Stomach (tissue), 9 donors: ENCODE measurements around the gene LMF2. TPM values are rescaled to one million over a fixed set of nuclear protein-coding genes. Genes with fewer than 3 reads are reported as not detected.

Experiments
- DNase-seq, 2 donors: peaks; one replicate each; pipeline versions ENCODE4 v3.0.0 to v3.0.0-alpha.2; 2013 to 2019
- H3K27ac ChIP-seq, 5 donors: fragments of 200-600 bp in 4 of 5; sonication (generic) in 4 of 5; one replicate each; pipeline ENCODE4 v1.5.1; 2013 to 2019; ENCODE audit warnings: mild to moderate bottlenecking in 1 of 5, moderate library complexity in 1 of 5
- H3K27me3 ChIP-seq, 3 donors: fragments of 200-600 bp; sonication (generic); one replicate each; pipeline ENCODE4 v1.5.1; 2017 to 2019; ENCODE audit warnings: mixed run types in 1 of 3
- H3K36me3 ChIP-seq, 4 donors: fragments of 200-600 bp; sonication (generic); 1 replicate in 3 of 4; 2 replicates in 1 of 4; pipeline ENCODE4 v1.5.1; 2016 to 2019
- H3K4me1 ChIP-seq, 4 donors: fragments of 200-600 bp; sonication (generic); one replicate each; pipeline ENCODE4 v1.5.1; 2016 to 2019
- H3K4me3 ChIP-seq, 4 donors: fragments of 200-600 bp; sonication (generic) in 3 of 4; one replicate each; pipeline ENCODE4 v1.5.1; 2016 to 2019; ENCODE audit warnings: mild to moderate bottlenecking in 1 of 4
- H3K9me3 ChIP-seq, 4 donors: fragments of 200-600 bp; sonication (generic); one replicate each; pipeline ENCODE4 v1.5.1; 2016 to 2019
- CTCF ChIP-seq, 7 experiments: fragments of 450-650 bp in 4 of 7; fragments of 200-600 bp in 3 of 7; sonication (generic) in 3 of 7; IDR thresholded peaks; one replicate each; pipeline ENCODE4 v1.5.1; 2016 to 2019; ENCODE audit warnings: antibody characterized with exemption in 7 of 7, control low read depth in 2 of 7, mild to moderate bottlenecking in 1 of 7
- EP300 ChIP-seq: sonication (generic); formaldehyde crosslinking; IDR thresholded peaks from one replicate; pipeline ENCODE4 v1.6.1; 2017; ENCODE audit warnings: antibody characterized with exemption
- POLR2A ChIP-seq, 4 donors: fragments of 450-650 bp; IDR thresholded peaks; one replicate each; pipeline ENCODE4 v1.6.1; 2016; ENCODE audit warnings: antibody characterized with exemption in 4 of 4, control low read depth in 2 of 4, mild to moderate bottlenecking in 1 of 4, moderate library complexity in 1 of 4
- POLR2AphosphoS5 ChIP-seq, 3 donors: sonication (generic); formaldehyde crosslinking; IDR thresholded peaks; one replicate each; pipeline ENCODE4 v1.6.1; 2016; ENCODE audit warnings: antibody characterized with exemption in 3 of 3
- WGBS, 5 donors: extraction: QIAGEN DNeasy Blood & Tissue Kit in 3 of 5; methylation state at CpG; one replicate each; pipeline versions ENCODE4 v1.1.5 to v1.1.7; 2013 to 2018; 5-methylcytosine and 5-hydroxymethylcytosine counted together
- intact Hi-C: fragments of 100-400 bp; cut with DNase I; formaldehyde crosslinking; loops from one replicate; pipeline ENCODE4 v1.15.1; 2023; ENCODE audit warnings: low total_unique reads
- polyA plus RNA-seq, 3 donors: library from polyadenylated mRNA; stranded (reverse); fragments of 200-250 nt; gene quantifications; one replicate each; pipeline ENCODE4 v1.2.3, GENCODE V29; 2013
- total RNA-seq, 5 donors: library from RNA; depleted of rRNA; stranded (reverse); fragments of >200 nt; gene quantifications; one replicate each; pipeline versions ENCODE4 v1.1.0 to v1.2.3, GENCODE V29; 2014 to 2016
- donor health status: healthy with polysubstance abuse.
- donor health status: Bipolar disorder and iron deficiency.
- donor health status: healthy.

The LMF2 gene
- total and polyA plus RNA-seq, 8 donors = 11.9 to 212 (median 52.9) TPM

- peak in 1 of 2 donors; percentile 62 for DNase-seq
- peaks cover 23 to 46% (median 39%) of the 10 kb centered on the region in 4 donors for H3K4me1 ChIP-seq
- intact Hi-C loops = loop anchor here (10.0 kb wide), 1 partner anchor 252 kb away; the partner anchor contains the start of gene HDAC10
- WGBS, 5 donors = 17 to 31% (median 18%) methylated on average over 15 to 21 of the region's 21 CpGs
- TF ChIP-seq CTCF (IDR thresholded peaks at IDR 0.05) = no peak
- TF ChIP-seq POLR2A (IDR thresholded peaks at IDR 0.05) = no peak
- no peak for TF ChIP-seq EP300
- no peak for TF ChIP-seq POLR2AphosphoS5 (IDR thresholded peaks at IDR 0.05)
- H3K36me3 ChIP-seq = peaks cover 27 to 49% (median 46%) of the 10 kb centered on the region in 4 donors
- H3K27ac ChIP-seq = peak overlapping the region; percentile 84 to 98 (median 88)
- peak overlapping the region; percentile 76 to 99 (median 90) for H3K4me3 ChIP-seq
- H3K27me3 ChIP-seq = no peaks in the 10 kb centered on the region
- no peaks in the 10 kb centered on the region for H3K9me3 ChIP-seq
Observed at GRCh38 chr22:50506611-50507420, 686 bp downstream of the LMF2 start.

GRCh38 chr22:50505776-50506610 lies 1.5 kb downstream of the LMF2 start:
- Histone ChIP-seq H3K9me3 (no peaks in the 10 kb centered on the region), H3K27ac (peak overlapping the region in 1 of 5 donors; percentile 98), H3K4me3 (peak overlapping the region; percentile 76 to 99 (median 90)), H3K36me3 (peaks cover 27 to 48% (median 43%) of the 10 kb centered on the region in 4 donors), H3K27me3 (no peaks in the 10 kb centered on the region), H3K4me1 (peaks cover 23 to 46% (median 38%) of the 10 kb centered on the region in 4 donors)
- intact Hi-C loops = loop anchor here (10.0 kb wide), 1 partner anchor 251 kb away; the partner anchor contains the start of gene HDAC10
- WGBS, 5 donors = 84 to 89% (median 88%) methylated on average over 22 to 41 of the region's 41 CpGs
- peak in 1 of 2 donors; percentile 27 for DNase-seq
- TF ChIP-seq POLR2AphosphoS5 (IDR thresholded peaks at IDR 0.05) (no peak), CTCF (IDR thresholded peaks at IDR 0.05) (no peak), EP300 (no peak), POLR2A (IDR thresholded peaks at IDR 0.05) (no peak)

DNA sequence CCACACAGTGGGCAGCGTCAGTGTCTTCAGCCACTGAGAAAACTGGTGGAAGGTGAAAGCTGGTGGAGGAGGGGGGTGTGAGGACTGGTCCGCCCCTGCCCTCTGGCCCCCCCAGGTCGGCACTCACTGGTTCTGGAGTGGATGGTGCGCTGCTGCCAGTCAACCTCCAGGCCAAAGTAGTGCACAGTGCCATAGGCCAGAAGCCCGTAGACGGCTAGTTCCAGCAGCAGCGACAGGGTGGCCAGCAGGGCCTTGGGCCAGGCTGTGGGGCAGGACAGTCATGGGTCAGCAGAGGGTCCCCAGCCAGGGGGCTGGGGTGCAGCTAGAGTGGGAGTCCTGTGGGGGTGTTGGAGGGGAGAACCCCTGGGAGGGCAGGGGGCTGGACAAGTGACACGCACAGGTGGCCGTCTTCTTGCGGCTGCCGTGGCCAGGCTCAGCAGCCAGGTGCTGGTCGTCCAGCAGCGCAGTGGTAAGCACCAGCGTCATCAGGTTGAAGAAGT lies 2.2 kb downstream of the LMF2 start:
- Histone ChIP-seq H3K27me3 (no peaks in the 10 kb centered on the region), H3K27ac (no peak overlapping the region)
- DNase-seq = no peak

GRCh38 chr22:50504369-50505211 lies 2.9 kb downstream of the LMF2 start:
- no peaks in the 10 kb centered on the region for H3K27me3 ChIP-seq
- H3K27ac ChIP-seq = no peak overlapping the region
- 86 to 97% (median 91%) methylated on average over 23 to 44 of the region's 44 CpGs for WGBS, 5 donors
- no peak for TF ChIP-seq EP300
- no peak for TF ChIP-seq POLR2A (IDR thresholded peaks at IDR 0.05)
- no peak for TF ChIP-seq CTCF (IDR thresholded peaks at IDR 0.05)
- TF ChIP-seq POLR2AphosphoS5 (IDR thresholded peaks at IDR 0.05) = no peak
- intact Hi-C loops = loop anchor here (10.0 kb wide), 1 partner anchor 250 kb away; the partner anchor contains the start of gene HDAC10
- H3K4me3 ChIP-seq = no peak overlapping the region
- H3K4me1 ChIP-seq = peaks cover 22 to 39% (median 33%) of the 10 kb centered on the region in 4 donors
- no peaks in the 10 kb centered on the region for H3K9me3 ChIP-seq
- DNase-seq = peak in 1 of 2 donors; percentile 21
- H3K36me3 ChIP-seq = peaks cover 27 to 40% (median 39%) of the 10 kb centered on the region in 4 donors

More for the DNA sequence above, 2.2 kb downstream of the LMF2 start:
- Histone ChIP-seq H3K4me1 (peaks cover 23 to 46% (median 37%) of the 10 kb centered on the region in 4 donors), H3K36me3 (peaks cover 27 to 41% (median 40%) of the 10 kb centered on the region in 4 donors), H3K4me3 (no peak overlapping the region), H3K9me3 (no peaks in the 10 kb centered on the region)
- WGBS, 5 donors = 84 to 98% (median 91%) methylated on average over 9 to 14 of the region's 14 CpGs
- TF ChIP-seq POLR2AphosphoS5 (IDR thresholded peaks at IDR 0.05) = no peak
- no peak for TF ChIP-seq POLR2A (IDR thresholded peaks at IDR 0.05)
- no peak for TF ChIP-seq EP300
- intact Hi-C loops = loop anchor here (10.0 kb wide), 1 partner anchor 251 kb away; the partner anchor contains the start of gene HDAC10
